ENCODE measurements around the gene SPPL2B. TPM values are rescaled to one million over a fixed set of nuclear protein-coding genes. Genes with fewer than 3 reads are reported as not detected.

Gene SPPL2B
- total RNA-seq, 1 donor from 2014 or later: 20.7 TPM

- no peak overlapping the region for H3K27ac Mint-ChIP-seq
- H3K4me1 Mint-ChIP-seq: peaks cover 16% of the 10 kb centered on the region
- no peak overlapping the region for H3K4me2 ChIP-seq
- H3K27ac ChIP-seq: no peak overlapping the region
- no peaks in the 10 kb centered on the region for H4K20me1 ChIP-seq (ENCODE audit: low read depth)
- no peak overlapping the region for H3K4me3 ChIP-seq
- DNase-seq (ENCODE audit: low spot score): no peak
- no peaks in the 10 kb centered on the region for H3K36me3 ChIP-seq
- H3K36me3 Mint-ChIP-seq: no peaks in the 10 kb centered on the region
- H3K4me1 ChIP-seq: no peaks in the 10 kb centered on the region
- no peak overlapping the region for H2AFZ ChIP-seq (replicated peaks)
- TF ChIP-seq CTCF (IDR thresholded peaks at IDR 0.05): no peak
- TF ChIP-seq EZH2 (IDR thresholded peaks at IDR 0.05): no peak
- no peak for TF ChIP-seq EZH2phosphoT487 (IDR thresholded peaks at IDR 0.05)
- peaks cover 7% of the 10 kb centered on the region for H3K27me3 Mint-ChIP-seq (ENCODE audit: insufficient read depth, low read depth)
- no peak overlapping the region for H3K9ac ChIP-seq
- H3K4me3 Mint-ChIP-seq: no peak overlapping the region
- no peaks in the 10 kb centered on the region for H3K27me3 ChIP-seq
- H3K79me2 ChIP-seq (ENCODE audit: low read depth): no peaks in the 10 kb centered on the region
- no peaks in the 10 kb centered on the region for H3F3A ChIP-seq (ENCODE audit: low read depth)
- no peaks in the 10 kb centered on the region for H3K9me3 ChIP-seq (ENCODE audit: low read depth)
- H3K9me3 Mint-ChIP-seq: peaks cover 7% of the 10 kb centered on the region
These were observed 43.7 kb downstream of the SPPL2B start for GRCh38 chr19:2372076-2372612.

GRCh38 chr19:2374808-2375207 is 46.3 kb downstream of the SPPL2B start:
- H3K27ac Mint-ChIP-seq: no peak overlapping the region
- H3K4me3 ChIP-seq: no peak overlapping the region
- no peak for DNase-seq (ENCODE audit: low spot score)
- no peak overlapping the region for H2AFZ ChIP-seq (replicated peaks)
- TF ChIP-seq EZH2 (IDR thresholded peaks at IDR 0.05) (no peak), EZH2phosphoT487 (IDR thresholded peaks at IDR 0.05) (no peak), CTCF (IDR thresholded peaks at IDR 0.05) (no peak)
- H3K27me3 Mint-ChIP-seq (ENCODE audit: insufficient read depth, low read depth): peaks cover 10% of the 10 kb centered on the region
- no peaks in the 10 kb centered on the region for H3K9me3 ChIP-seq (ENCODE audit: low read depth)
- H3K27me3 ChIP-seq: no peaks in the 10 kb centered on the region
- H3K36me3 Mint-ChIP-seq: no peaks in the 10 kb centered on the region
- H3K4me1 ChIP-seq: no peaks in the 10 kb centered on the region
- H3F3A ChIP-seq (ENCODE audit: low read depth): no peaks in the 10 kb centered on the region
- peaks cover 14% of the 10 kb centered on the region for H3K4me1 Mint-ChIP-seq
- no peaks in the 10 kb centered on the region for H4K20me1 ChIP-seq (ENCODE audit: low read depth)
- H3K9ac ChIP-seq: no peak overlapping the region
- H3K4me2 ChIP-seq: no peak overlapping the region
- H3K27ac ChIP-seq: no peak overlapping the region
- no peaks in the 10 kb centered on the region for H3K79me2 ChIP-seq (ENCODE audit: low read depth)
- H3K9me3 Mint-ChIP-seq: peaks cover 17% of the 10 kb centered on the region
- H3K36me3 ChIP-seq: no peaks in the 10 kb centered on the region
- peak overlapping the region; percentile 49 for H3K4me3 Mint-ChIP-seq

- no peaks in the 10 kb centered on the region for H3K9me3 ChIP-seq (ENCODE audit: low read depth)
- no peak overlapping the region for H3K27ac Mint-ChIP-seq
These were observed 47.1 kb downstream of the SPPL2B start for GRCh38 chr19:2375353-2376121.

More at GRCh38 chr19:2375353-2376121, 47.1 kb downstream of the SPPL2B start:
- Mint-ChIP-seq H3K36me3 (no peaks in the 10 kb centered on the region), H3K4me3 (peak overlapping the region; percentile 49), H3K9me3 (peaks cover 19% of the 10 kb centered on the region), H3K27me3 (ENCODE audit: insufficient read depth, low read depth) (peaks cover 10% of the 10 kb centered on the region), H3K4me1 (peaks cover 15% of the 10 kb centered on the region)
- no peak overlapping the region for H3K9ac ChIP-seq
- no peak for DNase-seq (ENCODE audit: low spot score)
- no peak overlapping the region for H3K27ac ChIP-seq
- no peak overlapping the region for H2AFZ ChIP-seq (replicated peaks)
- H3K27me3 ChIP-seq: no peaks in the 10 kb centered on the region
- no peaks in the 10 kb centered on the region for H3K79me2 ChIP-seq (ENCODE audit: low read depth)
- no peaks in the 10 kb centered on the region for H3K36me3 ChIP-seq
- TF ChIP-seq CTCF (IDR thresholded peaks at IDR 0.05) (no peak), EZH2phosphoT487 (IDR thresholded peaks at IDR 0.05) (no peak), EZH2 (IDR thresholded peaks at IDR 0.05) (no peak)
- no peaks in the 10 kb centered on the region for H4K20me1 ChIP-seq (ENCODE audit: low read depth)
- no peaks in the 10 kb centered on the region for H3F3A ChIP-seq (ENCODE audit: low read depth)
- no peak overlapping the region for H3K4me3 ChIP-seq
- no peaks in the 10 kb centered on the region for H3K4me1 ChIP-seq
- no peak overlapping the region for H3K4me2 ChIP-seq
